ENCODE results near the gene COBL. TPM values are rescaled to one million over a fixed set of nuclear protein-coding genes. Genes with fewer than 3 reads are reported as not detected.

The COBL gene
- total and polyA plus RNA-seq, 2 of the 8 experiments (the other 6 are each of a cell fraction or from before 2014, with no cell fraction given) = 13.8 to 40.4 TPM

- no peak for FAIRE-seq
- CTCF ChIA-PET (ENCODE audit: partially characterized antibody) = interaction anchor here (0.6 to 3.0 kb wide), 10 partner anchors 9 to 174 kb away, joined by 3 to 18 read pairs (median 3); no protein-coding TSS in a partner anchor
- WGBS, 2 experiments (ENCODE audit: extremely low coverage in 1 of 2, insufficient coverage in 1 of 2, insufficient read length in 1 of 2, insufficient replicate concordance in 2 of 2, low coverage in 1 of 2, low lambda C conversion rate in 2 of 2, missing lambda C conversion rate in 1 of 2) = 83% methylated on average over 2 of the region's 2 CpGs; no CpG with 5 or more reads in 1 of the 2 experiments
These were observed 18.4 kb upstream of the COBL start for GRCh38 chr7:51335057-51335456.

More at GRCh38 chr7:51335057-51335456, 18.4 kb upstream of the COBL start:
- Histone ChIP-seq H3K9ac (replicated peaks in 1 of 4; ENCODE audit: extremely low read depth in 1 of 4, low read depth in 3 of 4, low read length in 3 of 4) (no peak overlapping the region), H2BK15ac (ENCODE audit: low read length) (no peak overlapping the region), H3K9me3 (ENCODE audit: insufficient read depth in 2 of 2, low read depth in 1 of 2, low read length in 1 of 2) (no peaks in the 10 kb centered on the region), H2AFZ (ENCODE audit: low read length) (no peak overlapping the region), H2BK120ac (replicated peaks; ENCODE audit: low read depth, low read length) (no peak overlapping the region), H3K23me2 (ENCODE audit: low read depth, low read length) (no peaks in the 10 kb centered on the region), H3K27me3 (replicated peaks in 1 of 4; ENCODE audit: control insufficient read depth in 3 of 4, extremely low read depth in 1 of 4, insufficient read depth in 3 of 4, low read length in 3 of 4) (no peaks in the 10 kb centered on the region), H3K79me1 (ENCODE audit: low read depth, low read length) (no peaks in the 10 kb centered on the region), H2BK12ac (ENCODE audit: low read depth, low read length) (no peak overlapping the region), H2BK5ac (ENCODE audit: low read depth, low read length) (no peak overlapping the region), H3K56ac (replicated peaks; ENCODE audit: insufficient read length, low read depth, low read length) (no peak overlapping the region), H4K91ac (replicated peaks; ENCODE audit: insufficient read length, low read length) (no peak overlapping the region), H3K27ac (ENCODE audit: low read depth, low read length) (no peak overlapping the region), H3K14ac (ENCODE audit: insufficient read length) (no peak overlapping the region), H3K18ac (ENCODE audit: extremely low read depth, low read length) (no peak overlapping the region), H3K36me3 (ENCODE audit: control insufficient read depth in 2 of 4, insufficient read depth in 4 of 4, low read length in 3 of 4) (no peaks in the 10 kb centered on the region), H4K5ac (ENCODE audit: insufficient read length, low read depth, low read length) (no peak overlapping the region), H3K23ac (ENCODE audit: insufficient read length) (no peak overlapping the region), H2BK20ac (ENCODE audit: low read length) (no peak overlapping the region), H2AK5ac (ENCODE audit: low read depth, low read length) (no peak overlapping the region), H3K4me2 (ENCODE audit: insufficient read depth in 1 of 2, low read depth in 2 of 2, low read length in 2 of 2) (no peak overlapping the region), H4K20me1 (replicated peaks in 1 of 2; ENCODE audit: control insufficient read depth in 1 of 2, insufficient read depth in 2 of 2, low read length in 2 of 2) (no peaks in the 10 kb centered on the region), H4K8ac (ENCODE audit: extremely low read depth, insufficient read depth, low read length) (no peak overlapping the region), H3K4ac (replicated peaks; ENCODE audit: insufficient read length, low read depth, low read length) (no peak overlapping the region), H3K4me3 (ENCODE audit: extremely low read depth in 1 of 4, insufficient read depth in 2 of 4, low read depth in 3 of 4, low read length in 4 of 4) (no peak overlapping the region), H3K4me1 (replicated peaks in 1 of 4; ENCODE audit: control insufficient read depth in 3 of 4, insufficient read depth in 4 of 4, low read length in 3 of 4) (no peaks in the 10 kb centered on the region), H3K79me2 (ENCODE audit: control insufficient read depth in 1 of 2, insufficient read depth in 2 of 2, low read length in 2 of 2) (no peaks in the 10 kb centered on the region)
- DNase-seq (ENCODE audit: low read depth in 1 of 2, low spot score in 2 of 2) = peak in 1 of 2 experiments; percentile 37
- POLR2A ChIA-PET (ENCODE audit: partially characterized antibody) = interaction anchor here (0.8 to 2.1 kb wide), 6 partner anchors 8 to 105 kb away, joined by 3 to 11 read pairs (median 3); no protein-coding TSS in a partner anchor
- TF ChIP-seq SIN3A (conservative IDR thresholded peaks at IDR 0.05 in 1 of 2, IDR thresholded peaks at IDR 0.05 in 1 of 2; ENCODE audit: low read depth in 1 of 2, low read length in 2 of 2) (no peak), GTF2F1 (IDR thresholded peaks at IDR 0.05; ENCODE audit: borderline replicate concordance, low read depth, low read length) (no peak), RBBP5 (IDR thresholded peaks at IDR 0.05; ENCODE audit: borderline replicate concordance, low read depth, low read length) (no peak), SAP30 (IDR thresholded peaks at IDR 0.05; ENCODE audit: insufficient read depth, insufficient replicate concordance, low read length) (no peak), TAF7 (optimal IDR thresholded peaks at IDR 0.05; ENCODE audit: borderline replicate concordance, low read depth, low read length) (no peak), KDM4A (IDR thresholded peaks at IDR 0.05; ENCODE audit: low read depth, low read length, severe bottlenecking) (no peak), CHD1 (IDR thresholded peaks at IDR 0.05; ENCODE audit: low read depth, low read length) (no peak), JUND (IDR thresholded peaks at IDR 0.05; ENCODE audit: low read length) (no peak), SP2 (IDR thresholded peaks at IDR 0.05; ENCODE audit: low read length) (no peak)
